Vagina (tissue), 2 donors: ENCODE data around the gene CUBN. TPM values are rescaled to one million over a fixed set of nuclear protein-coding genes. Genes with fewer than 3 reads are reported as not detected.
A peak's percentile ranks its signal among the peaks of the same experiment; 100 is the strongest.

Source experiments
- DNase-seq, 2 donors: peaks; one replicate each; pipeline ENCODE4 v3.0.0-alpha.2; 2017; ENCODE audit errors: extremely low spot score in 2 of 2
- H3K27ac ChIP-seq: fragments of 200-600 bp; sonication (generic); one replicate; pipeline ENCODE4 v1.5.1; 2019
- H3K27me3 ChIP-seq: fragments of 200-600 bp; sonication (generic); one replicate; pipeline ENCODE4 v1.5.1; 2019
- H3K36me3 ChIP-seq, 2 donors: fragments of 200-600 bp; sonication (generic); one replicate each; pipeline ENCODE4 v1.5.1; 2017 to 2019
- H3K4me1 ChIP-seq: fragments of 200-600 bp; sonication (generic); one replicate; pipeline ENCODE4 v1.5.1; 2019
- H3K4me3 ChIP-seq, 2 donors: fragments of 200-600 bp; sonication (generic); 1 replicate in 1 of 2; 2 replicates in 1 of 2; pipeline ENCODE4 v1.5.1; 2016 to 2019
- H3K9me3 ChIP-seq: fragments of 200-600 bp; sonication (generic); one replicate; pipeline ENCODE4 v1.5.1; 2019
- POLR2A ChIP-seq, 2 donors: fragments of 450-650 bp; IDR thresholded peaks; one replicate each; pipeline ENCODE4 v1.6.1; 2017; ENCODE audit warnings: antibody characterized with exemption in 2 of 2, mild to moderate bottlenecking in 2 of 2, moderate library complexity in 2 of 2
- POLR2AphosphoS5 ChIP-seq, 2 donors: sonication (generic); formaldehyde crosslinking; IDR thresholded peaks; one replicate each; pipeline ENCODE4 v1.9.0; 2017; ENCODE audit warnings: antibody characterized with exemption in 2 of 2, mild to moderate bottlenecking in 2 of 2, low read depth in 1 of 2; ENCODE audit not compliant: insufficient read depth in 1 of 2
- intact Hi-C: fragments of 100-400 bp; cut with DNase I; formaldehyde crosslinking; loops from one replicate; pipeline ENCODE4 v1.15.1; 2023
- total RNA-seq: library from RNA; depleted of rRNA; stranded (reverse); fragments of >200 nt; gene quantifications from one replicate; pipeline ENCODE4 v1.2.3, GENCODE V29; 2016
- TF ChIP-seq, protein P1 (sequence below), 3 experiments: fragments of 450-650 bp in 2 of 3; fragments of 200-600 bp in 1 of 3; sonication (generic) in 1 of 3; IDR thresholded peaks; one replicate each; pipeline ENCODE4 v1.5.1; 2017 to 2019; ENCODE audit warnings: antibody characterized with exemption in 3 of 3, mild to moderate bottlenecking in 2 of 3, moderate library complexity in 2 of 3

Gene CUBN
- total RNA-seq, 1 donor from 2014 or later = 4.4 TPM

DNA sequence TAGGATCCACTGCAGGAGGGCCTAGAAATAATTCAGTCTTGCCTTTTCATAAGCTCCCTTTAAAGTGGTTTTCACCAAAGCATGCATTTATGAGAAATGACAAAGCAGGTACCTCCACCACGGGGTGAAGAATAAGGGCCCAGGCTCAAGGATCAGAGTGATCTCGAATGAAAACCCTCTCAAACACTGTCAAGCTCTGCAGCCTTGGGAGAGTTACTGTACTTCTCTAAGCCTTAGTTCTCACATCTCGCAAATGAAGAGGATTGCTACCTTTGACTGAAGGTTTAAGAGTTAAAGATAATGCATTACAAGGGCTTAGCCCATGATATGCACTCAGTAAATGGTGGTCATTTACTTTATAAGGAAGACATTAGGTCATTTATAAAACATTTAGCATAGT is 81.7 kb downstream of the CUBN start:
- H3K9me3 ChIP-seq = no peaks in the 10 kb centered on the region
- no peaks in the 10 kb centered on the region for H3K36me3 ChIP-seq
- no peak overlapping the region for H3K4me3 ChIP-seq
- no peaks in the 10 kb centered on the region for H3K27me3 ChIP-seq
- no peak for DNase-seq
- H3K4me1 ChIP-seq = no peaks in the 10 kb centered on the region
- no peak overlapping the region for H3K27ac ChIP-seq
- intact Hi-C loops = no loop called here
- TF ChIP-seq, protein P1, sequence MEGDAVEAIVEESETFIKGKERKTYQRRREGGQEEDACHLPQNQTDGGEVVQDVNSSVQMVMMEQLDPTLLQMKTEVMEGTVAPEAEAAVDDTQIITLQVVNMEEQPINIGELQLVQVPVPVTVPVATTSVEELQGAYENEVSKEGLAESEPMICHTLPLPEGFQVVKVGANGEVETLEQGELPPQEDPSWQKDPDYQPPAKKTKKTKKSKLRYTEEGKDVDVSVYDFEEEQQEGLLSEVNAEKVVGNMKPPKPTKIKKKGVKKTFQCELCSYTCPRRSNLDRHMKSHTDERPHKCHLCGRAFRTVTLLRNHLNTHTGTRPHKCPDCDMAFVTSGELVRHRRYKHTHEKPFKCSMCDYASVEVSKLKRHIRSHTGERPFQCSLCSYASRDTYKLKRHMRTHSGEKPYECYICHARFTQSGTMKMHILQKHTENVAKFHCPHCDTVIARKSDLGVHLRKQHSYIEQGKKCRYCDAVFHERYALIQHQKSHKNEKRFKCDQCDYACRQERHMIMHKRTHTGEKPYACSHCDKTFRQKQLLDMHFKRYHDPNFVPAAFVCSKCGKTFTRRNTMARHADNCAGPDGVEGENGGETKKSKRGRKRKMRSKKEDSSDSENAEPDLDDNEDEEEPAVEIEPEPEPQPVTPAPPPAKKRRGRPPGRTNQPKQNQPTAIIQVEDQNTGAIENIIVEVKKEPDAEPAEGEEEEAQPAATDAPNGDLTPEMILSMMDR (IDR thresholded peaks at IDR 0.05) = no peak
- TF ChIP-seq POLR2A (IDR thresholded peaks at IDR 0.05) = no peak

DNA sequence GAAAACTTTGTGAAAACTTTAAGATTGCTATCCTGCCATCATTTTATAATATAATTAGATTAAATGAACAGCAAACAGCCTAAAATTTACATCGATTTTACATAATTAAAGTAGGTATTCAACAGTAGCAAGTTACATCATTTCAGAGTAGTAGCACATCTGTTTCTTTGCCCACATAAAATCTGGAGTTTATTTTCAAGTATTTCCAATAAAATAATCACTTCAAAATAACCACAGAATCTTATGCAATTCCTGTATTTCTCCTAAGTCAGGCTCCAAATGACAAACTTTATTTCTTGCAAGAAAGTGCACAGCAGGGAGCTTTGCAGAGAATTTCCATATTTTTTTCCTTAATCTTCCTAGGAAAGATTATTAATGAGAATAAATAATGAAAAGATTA is 82.6 kb downstream of the CUBN start:
- no peaks in the 10 kb centered on the region for H3K9me3 ChIP-seq
- no peak overlapping the region for H3K27ac ChIP-seq
- H3K4me1 ChIP-seq = no peaks in the 10 kb centered on the region
- TF ChIP-seq POLR2AphosphoS5 (IDR thresholded peaks at IDR 0.05; ENCODE audit: insufficient read depth in 1 of 2, low read depth in 1 of 2) (no peak), POLR2A (IDR thresholded peaks at IDR 0.05) (no peak)
- TF ChIP-seq, protein P1 (IDR thresholded peaks at IDR 0.05) = no peak
- no peak for DNase-seq
- intact Hi-C loops = no loop called here
- H3K27me3 ChIP-seq = no peaks in the 10 kb centered on the region
- H3K4me3 ChIP-seq = no peak overlapping the region
- no peaks in the 10 kb centered on the region for H3K36me3 ChIP-seq

DNA sequence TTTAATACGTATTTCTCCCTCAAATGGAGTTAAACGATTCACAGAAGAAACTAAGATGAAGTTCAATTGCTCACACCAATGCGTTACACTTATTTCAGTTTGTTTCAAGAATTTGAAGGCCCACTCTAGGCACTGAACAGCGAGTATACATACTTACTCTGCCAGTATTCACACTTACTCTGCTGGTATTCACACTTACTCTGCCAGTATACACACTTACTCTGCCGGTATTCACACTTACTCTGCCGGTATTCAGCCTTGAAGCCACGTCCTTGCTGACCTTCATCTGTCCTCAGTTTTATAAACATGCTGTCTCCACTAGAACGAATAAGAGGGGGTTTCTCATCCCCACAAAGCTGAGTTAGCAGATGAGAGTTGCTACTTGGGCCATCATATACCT is 86.0 kb downstream of the CUBN start:
- intact Hi-C loops = no loop called here
- Histone ChIP-seq H3K4me1 (peaks cover 7% of the 10 kb centered on the region), H3K27ac (no peak overlapping the region), H3K9me3 (no peaks in the 10 kb centered on the region), H3K36me3 (no peaks in the 10 kb centered on the region), H3K4me3 (no peak overlapping the region), H3K27me3 (no peaks in the 10 kb centered on the region)
- TF ChIP-seq, protein P1 (IDR thresholded peaks at IDR 0.05) = no peak
- TF ChIP-seq POLR2AphosphoS5 (IDR thresholded peaks at IDR 0.05; ENCODE audit: insufficient read depth in 1 of 2, low read depth in 1 of 2) (no peak), POLR2A (IDR thresholded peaks at IDR 0.05) (no peak)
- no peak for DNase-seq

DNA sequence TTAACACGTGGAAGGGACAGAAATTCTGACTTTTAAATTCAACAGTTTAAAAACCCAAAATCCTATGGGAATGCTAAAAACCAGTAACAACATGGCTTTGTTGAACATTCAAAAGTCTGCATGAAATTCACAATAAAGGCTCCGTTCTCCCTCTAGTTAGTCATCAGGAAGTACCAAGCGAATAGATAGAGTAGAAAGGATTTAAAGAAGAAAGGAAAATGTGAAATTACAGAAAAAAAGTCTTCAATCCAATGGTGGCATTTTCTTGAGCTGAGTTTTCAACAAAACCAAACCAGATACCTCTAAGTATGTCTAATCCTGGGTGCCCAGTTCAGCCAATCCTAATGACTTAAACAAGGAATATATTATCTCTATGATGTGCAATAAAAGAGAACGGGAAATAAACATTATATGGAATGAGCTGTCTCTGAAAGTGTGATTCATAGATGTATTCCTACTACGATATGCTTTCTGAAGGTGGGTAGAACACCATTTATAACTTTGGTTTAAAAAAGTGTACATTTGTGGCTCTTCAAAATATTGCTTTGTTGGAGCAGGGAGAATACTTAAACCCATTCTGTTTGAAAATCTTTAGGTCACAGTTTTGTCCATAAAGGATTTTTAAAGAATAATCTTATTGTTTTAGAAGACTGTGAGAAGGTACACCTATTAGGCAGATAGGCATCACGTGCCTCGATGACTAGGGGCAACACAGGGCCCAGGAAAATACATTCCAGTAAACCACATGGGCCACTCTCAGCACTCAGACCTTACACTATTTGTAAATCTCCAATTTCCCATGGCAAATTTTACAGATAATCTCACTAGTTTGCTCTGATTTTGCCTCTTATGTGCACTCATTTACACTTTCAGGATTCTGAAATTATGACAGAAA is 87.7 kb downstream of the CUBN start:
- H3K4me3 ChIP-seq = no peak overlapping the region
- H3K27me3 ChIP-seq = no peaks in the 10 kb centered on the region
- TF ChIP-seq POLR2A (IDR thresholded peaks at IDR 0.05) (no peak), POLR2AphosphoS5 (IDR thresholded peaks at IDR 0.05; ENCODE audit: insufficient read depth in 1 of 2, low read depth in 1 of 2) (no peak)
- TF ChIP-seq, protein P1 (IDR thresholded peaks at IDR 0.05) = no peak
- no peaks in the 10 kb centered on the region for H3K36me3 ChIP-seq
- no peak for DNase-seq
- no peak overlapping the region for H3K27ac ChIP-seq
- intact Hi-C loops = no loop called here
- H3K9me3 ChIP-seq = no peaks in the 10 kb centered on the region
- peaks cover 7% of the 10 kb centered on the region for H3K4me1 ChIP-seq

DNA sequence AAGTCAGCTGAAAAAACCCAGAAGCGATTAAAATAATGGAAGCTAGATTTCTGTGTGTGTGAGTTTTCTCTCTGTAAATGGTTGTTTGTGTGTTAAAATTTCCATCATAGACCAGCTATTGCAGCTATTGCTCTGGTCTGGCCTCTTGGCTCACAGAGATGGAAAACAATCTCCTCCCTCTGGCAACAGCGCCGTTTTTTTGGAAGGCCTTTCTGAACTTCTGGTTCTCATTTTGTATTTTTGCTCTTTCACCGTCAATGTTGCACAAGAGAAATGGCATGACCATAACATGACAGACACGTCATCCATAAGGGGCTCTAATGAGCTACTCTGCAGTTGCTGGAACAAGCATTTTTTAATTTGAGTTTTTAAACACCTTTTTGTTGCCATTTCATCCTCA is 91.0 kb downstream of the CUBN start:
- H3K4me1 ChIP-seq = peaks cover 7% of the 10 kb centered on the region
- no peak overlapping the region for H3K4me3 ChIP-seq

More for the DNA sequence above, 91.0 kb downstream of the CUBN start:
- no peaks in the 10 kb centered on the region for H3K27me3 ChIP-seq
- peak overlapping the region; percentile 71 for H3K27ac ChIP-seq
- H3K9me3 ChIP-seq = no peaks in the 10 kb centered on the region
- intact Hi-C loops = no loop called here
- TF ChIP-seq, protein P1 (IDR thresholded peaks at IDR 0.05) = no peak
- no peak for TF ChIP-seq POLR2A (IDR thresholded peaks at IDR 0.05)
- peak; percentile 44 to 78 for TF ChIP-seq POLR2AphosphoS5 (IDR thresholded peaks at IDR 0.05; ENCODE audit: insufficient read depth in 1 of 2, low read depth in 1 of 2)
- DNase-seq = no peak
- H3K36me3 ChIP-seq = no peaks in the 10 kb centered on the region
